Measurements from ENCODE around the gene PGC.
"Not testable (repeated sequence)": the region's sequence is repeated elsewhere in the genome, so short reads cannot be mapped to it uniquely, and the experiment has no call there.

PGC gene

GRCh38 chr6:41775293-41775882 lies 28.2 kb upstream of the PGC start:
- DNase-seq (ENCODE audit: low spot score) (no peak), FAIRE-seq (no peak)

DNA sequence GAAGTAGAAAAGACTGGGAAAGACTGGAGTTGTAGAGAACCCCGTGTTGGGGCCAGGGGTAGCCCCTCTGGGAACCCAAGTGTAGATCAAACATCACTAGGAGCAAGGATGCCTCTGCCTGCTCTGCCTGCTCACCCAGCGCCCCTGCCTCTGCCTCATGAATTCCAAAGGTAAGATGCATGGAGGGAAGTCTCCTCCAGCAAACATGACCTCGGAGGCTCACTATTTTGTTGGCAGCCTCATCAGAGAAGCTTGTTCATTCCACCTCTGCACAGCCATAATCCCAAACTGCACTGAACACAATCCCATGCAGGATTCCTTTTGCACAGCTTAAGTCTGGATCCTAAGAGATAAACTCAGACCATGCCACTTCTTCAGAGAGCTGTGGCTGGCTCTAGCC lies 27.6 kb upstream of the PGC start:
- DNase-seq (ENCODE audit: low spot score) (no peak), FAIRE-seq (no peak)

GRCh38 chr6:41771058-41771983 lies 24.1 kb upstream of the PGC start:
- FAIRE-seq = no peak
- no peak for DNase-seq (ENCODE audit: low spot score)

DNA sequence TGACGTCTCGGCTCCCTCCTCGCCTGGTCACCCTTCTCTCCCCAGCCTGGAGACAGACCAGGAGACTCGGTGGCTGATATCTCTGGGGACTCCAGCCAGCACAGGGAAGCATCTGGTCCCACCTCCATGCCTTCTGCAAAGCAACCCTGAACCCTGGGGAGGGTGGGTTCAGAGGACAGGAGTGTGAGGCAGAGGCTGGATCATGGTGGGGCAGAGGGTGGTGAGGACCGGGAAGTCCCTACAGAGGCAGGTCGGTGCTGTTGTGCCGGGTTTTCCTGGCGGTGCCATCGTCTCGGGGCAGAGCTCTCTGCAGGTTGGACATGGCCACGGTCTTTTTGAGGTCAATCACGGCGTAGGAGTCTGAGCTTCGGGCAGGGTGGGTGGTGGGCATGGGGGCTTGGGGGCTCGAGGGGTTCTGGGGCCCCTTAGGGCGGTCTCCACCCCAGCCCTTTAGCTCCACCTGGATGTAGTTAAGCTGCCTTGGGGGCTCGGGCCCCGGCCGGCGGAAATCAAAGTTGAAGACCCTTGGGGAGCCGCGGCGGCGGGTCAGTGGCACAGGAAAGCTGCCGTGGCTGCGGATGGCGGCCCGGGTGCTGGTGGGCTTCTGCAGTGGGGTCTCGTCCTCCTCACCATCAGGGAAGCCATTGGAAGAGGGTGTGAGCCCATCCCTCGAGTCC lies 23.3 kb upstream of the PGC start:
- FAIRE-seq = no peak
- no peak for DNase-seq (ENCODE audit: low spot score)

- FAIRE-seq (no peak), DNase-seq (ENCODE audit: low spot score) (no peak)
Observed at GRCh38 chr6:41769376-41769775, 22.2 kb upstream of the PGC start.

GRCh38 chr6:41768545-41769308 lies 21.5 kb upstream of the PGC start:
- DNase-seq (ENCODE audit: low spot score) = no peak
- no peak for FAIRE-seq

DNA sequence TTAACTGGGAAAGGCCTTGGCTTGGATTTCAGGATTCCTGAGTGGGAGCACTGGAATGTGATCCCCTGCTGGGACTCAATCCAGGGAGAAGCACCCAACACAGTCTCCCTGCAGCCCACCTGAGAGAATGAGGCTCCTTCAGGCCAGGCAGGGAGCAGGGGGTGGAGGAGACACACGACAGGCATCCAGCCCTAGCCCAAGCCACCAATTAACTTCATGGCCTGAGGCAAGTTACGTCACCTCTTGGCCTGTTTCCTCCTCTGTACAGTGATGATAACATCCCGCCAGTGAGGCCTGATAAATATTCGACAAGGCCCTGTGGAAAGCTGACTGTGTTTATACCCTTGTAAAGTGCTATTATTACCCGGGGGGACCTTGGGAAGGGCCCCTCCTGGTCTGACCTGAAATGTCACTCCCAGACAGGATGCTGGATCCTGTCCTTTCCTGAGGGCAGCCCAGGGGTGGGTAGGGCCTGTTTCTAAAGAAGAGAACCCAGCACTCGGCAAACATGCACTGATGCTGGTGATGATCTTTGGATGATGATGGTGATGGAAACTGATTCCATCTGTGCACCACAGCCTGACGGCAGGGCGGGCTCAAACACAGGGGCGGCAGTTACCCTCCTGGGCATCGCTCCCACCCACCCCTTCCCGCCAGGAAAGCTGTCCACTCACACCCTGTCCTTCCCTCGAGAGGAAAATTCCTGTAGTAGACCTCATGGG lies 20.1 kb upstream of the PGC start:
- FAIRE-seq = no peak
- no peak for DNase-seq (ENCODE audit: low spot score)

DNA sequence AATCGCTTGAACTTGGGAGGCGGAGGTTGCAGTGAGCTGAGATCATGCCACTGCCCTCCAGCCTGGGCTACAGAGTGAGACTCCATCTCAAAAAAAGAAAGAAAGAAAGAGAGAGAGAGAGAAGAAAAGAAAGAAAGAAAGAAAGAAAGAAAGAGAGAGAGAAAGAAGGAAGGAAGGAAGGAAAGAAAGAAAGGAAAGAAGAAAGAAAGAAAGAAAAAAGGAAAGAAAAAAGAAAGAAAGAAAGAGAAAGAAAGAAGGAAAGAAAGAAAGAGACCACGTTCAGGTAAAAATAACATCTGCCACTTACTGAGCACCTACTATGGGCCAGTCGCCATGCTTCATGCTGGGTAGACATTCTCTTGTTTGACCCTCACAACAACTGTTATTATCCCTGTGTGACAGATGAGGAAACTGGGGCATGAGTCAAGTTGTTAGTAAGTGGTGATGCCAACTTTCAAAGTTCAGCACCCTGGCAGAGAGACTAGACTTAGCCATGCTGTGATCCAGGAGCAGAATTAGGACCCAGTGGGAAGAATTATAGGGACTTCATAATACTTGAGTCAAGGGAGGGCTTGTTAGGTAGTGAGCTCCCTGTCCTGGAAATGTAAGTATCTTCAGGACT lies 19.0 kb upstream of the PGC start:
- not testable (repeated sequence) for FAIRE-seq

GRCh38 chr6:41763470-41763869 lies 16.3 kb upstream of the PGC start:
- no peak for DNase-seq (ENCODE audit: low spot score)
- FAIRE-seq = no peak

More for the DNA sequence above, 19.0 kb upstream of the PGC start:
- not testable (repeated sequence) for DNase-seq (ENCODE audit: low spot score)

DNA sequence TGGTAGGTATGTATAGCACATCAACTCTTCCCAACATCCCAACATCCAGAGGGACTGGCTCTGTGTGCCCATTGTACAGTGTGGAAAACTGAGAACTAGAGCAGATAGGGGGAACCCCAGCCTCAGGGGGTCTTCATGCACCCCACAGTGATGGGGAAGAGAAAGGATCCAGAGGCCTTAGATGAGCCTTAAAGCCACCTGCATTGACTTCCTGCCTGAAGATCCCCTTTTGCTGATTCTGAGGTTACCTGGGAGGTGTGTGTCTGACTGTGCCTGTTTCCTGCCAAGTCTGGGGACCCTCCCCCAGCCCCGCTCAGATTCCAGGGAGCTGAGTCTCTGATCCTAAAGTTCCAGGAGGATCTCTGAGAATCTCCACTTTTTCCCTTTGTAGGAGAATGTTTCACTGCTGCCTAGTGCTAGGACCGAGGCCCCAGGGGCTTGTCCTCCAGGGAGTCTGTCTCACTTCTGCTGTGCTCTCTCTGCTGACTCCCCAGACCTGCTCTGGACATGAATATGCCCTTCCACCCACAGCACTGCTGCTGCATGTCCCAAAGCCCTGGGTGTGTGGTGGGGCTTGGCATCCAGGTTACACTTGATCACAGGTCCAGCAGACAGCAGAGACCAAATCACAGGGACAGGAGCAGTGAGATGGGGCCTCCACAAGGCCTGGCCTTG lies 12.8 kb upstream of the PGC start:
- FAIRE-seq (no peak), DNase-seq (ENCODE audit: low spot score) (no peak)

- no peak for FAIRE-seq
- no peak for DNase-seq (ENCODE audit: low spot score)
Observed at GRCh38 chr6:41759106-41759904, 12.1 kb upstream of the PGC start.

DNA sequence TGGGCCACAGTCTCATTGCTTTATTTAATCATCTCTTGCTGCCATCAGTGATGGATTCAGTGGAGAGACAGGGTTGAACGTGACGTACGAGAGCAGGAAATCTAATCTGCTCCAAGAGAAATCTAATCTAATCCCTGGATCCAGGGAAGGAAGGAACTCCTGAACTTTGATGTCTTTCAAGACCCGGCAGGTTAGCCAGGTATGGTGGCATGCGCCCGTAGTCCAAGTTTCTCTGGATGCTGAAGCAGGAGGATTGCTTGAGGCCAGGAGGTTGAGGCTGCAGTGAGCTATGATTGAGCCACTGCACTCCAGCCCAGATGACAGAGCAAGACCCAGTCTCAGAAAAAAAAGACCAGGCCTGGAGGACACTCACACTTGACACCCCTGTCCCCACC lies 11.4 kb upstream of the PGC start:
- no peak for FAIRE-seq
- DNase-seq (ENCODE audit: low spot score) = no peak

DNA sequence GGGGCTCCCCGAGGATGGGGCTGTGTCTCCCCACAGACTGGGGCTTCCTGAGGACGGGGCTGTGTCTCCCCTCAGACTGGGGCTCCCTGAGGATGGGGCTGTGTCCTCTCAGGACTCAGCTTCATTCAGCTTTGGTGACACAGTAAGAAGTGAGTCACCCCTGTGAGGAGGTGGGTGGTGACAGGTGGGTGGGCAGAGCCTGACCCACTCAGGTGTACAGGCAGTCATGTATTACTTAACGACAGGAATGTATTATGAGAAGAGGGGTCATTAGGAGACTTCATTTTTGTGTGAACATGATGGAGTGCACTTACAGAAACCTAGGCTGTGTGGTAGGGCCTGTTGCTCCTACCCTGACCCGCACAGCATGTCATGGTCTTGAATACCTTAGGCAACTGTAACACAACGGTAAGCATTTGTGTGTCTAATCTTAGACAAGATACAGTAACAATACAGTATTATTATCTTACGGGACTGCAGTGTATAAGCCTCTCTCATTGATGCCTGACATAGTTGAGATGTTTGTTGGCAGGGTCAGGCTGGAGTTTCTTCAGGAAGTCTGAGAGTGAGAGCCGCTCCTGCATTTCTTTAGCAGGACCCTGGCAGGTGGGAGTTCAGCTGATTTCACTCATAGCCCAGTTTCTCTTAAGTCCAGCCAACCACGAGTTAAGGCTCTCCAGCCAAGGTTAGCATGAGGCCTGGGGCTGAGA lies 10.9 kb upstream of the PGC start:
- no peak for FAIRE-seq
- no peak for DNase-seq (ENCODE audit: low spot score)

- DNase-seq (ENCODE audit: low spot score) = no peak
- no peak for FAIRE-seq
Observed at GRCh38 chr6:41757271-41757670, 10.1 kb upstream of the PGC start.

- FAIRE-seq (no peak), DNase-seq (ENCODE audit: low spot score) (no peak)
Observed at GRCh38 chr6:41756354-41756753, 9.2 kb upstream of the PGC start.

DNA sequence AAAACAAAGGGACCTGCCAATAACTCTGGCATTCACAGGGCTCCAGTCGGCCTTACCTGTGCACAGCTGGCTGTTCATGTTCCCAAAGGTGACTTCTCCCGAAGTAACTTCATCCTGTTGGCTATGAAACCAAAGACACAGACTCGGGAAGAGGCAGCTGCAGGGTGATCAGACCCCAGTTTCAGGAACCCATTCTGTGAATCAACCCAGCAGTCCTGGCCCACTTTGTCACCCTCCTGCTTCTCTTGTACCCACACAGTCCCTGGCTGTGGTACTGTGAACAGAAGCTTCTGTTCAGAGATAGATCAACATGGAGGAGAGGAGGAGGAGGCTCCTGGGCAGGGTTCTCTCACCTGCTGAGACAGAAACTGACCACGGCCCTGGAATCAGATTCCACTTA lies 8.7 kb upstream of the PGC start:
- FAIRE-seq (no peak), DNase-seq (ENCODE audit: low spot score) (no peak)

GRCh38 chr6:41750374-41750773 lies 3.2 kb upstream of the PGC start:
- FAIRE-seq (no peak), DNase-seq (ENCODE audit: low spot score) (no peak)

- FAIRE-seq = no peak
- DNase-seq (ENCODE audit: low spot score) = no peak
Observed at GRCh38 chr6:41748542-41748941, 1.3 kb upstream of the PGC start.

- no peak for FAIRE-seq
- no peak for DNase-seq (ENCODE audit: low spot score)
Observed at GRCh38 chr6:41748102-41748477, 893 bp upstream of the PGC start.

Measured in RCC 7860 (cell line).